NCI-H345 (cell line): ENCODE results near the gene MKNK2.

Experiments
- DNase-seq: peaks from one replicate; lab custom pipeline; 2025; lab: John Stamatoyannopoulos, UW

MKNK2 gene

GRCh38 chr19:2057484-2058469, 6.7 kb upstream of the MKNK2 start:
- DNase-seq = no peak

- DNase-seq = no peak
These were observed 5.8 kb upstream of the MKNK2 start for GRCh38 chr19:2056837-2057192.

GRCh38 chr19:2055931-2056836, 5.1 kb upstream of the MKNK2 start:
- DNase-seq = no peak

GRCh38 chr19:2054763-2055162, 3.7 kb upstream of the MKNK2 start:
- DNase-seq = no peak

DNA sequence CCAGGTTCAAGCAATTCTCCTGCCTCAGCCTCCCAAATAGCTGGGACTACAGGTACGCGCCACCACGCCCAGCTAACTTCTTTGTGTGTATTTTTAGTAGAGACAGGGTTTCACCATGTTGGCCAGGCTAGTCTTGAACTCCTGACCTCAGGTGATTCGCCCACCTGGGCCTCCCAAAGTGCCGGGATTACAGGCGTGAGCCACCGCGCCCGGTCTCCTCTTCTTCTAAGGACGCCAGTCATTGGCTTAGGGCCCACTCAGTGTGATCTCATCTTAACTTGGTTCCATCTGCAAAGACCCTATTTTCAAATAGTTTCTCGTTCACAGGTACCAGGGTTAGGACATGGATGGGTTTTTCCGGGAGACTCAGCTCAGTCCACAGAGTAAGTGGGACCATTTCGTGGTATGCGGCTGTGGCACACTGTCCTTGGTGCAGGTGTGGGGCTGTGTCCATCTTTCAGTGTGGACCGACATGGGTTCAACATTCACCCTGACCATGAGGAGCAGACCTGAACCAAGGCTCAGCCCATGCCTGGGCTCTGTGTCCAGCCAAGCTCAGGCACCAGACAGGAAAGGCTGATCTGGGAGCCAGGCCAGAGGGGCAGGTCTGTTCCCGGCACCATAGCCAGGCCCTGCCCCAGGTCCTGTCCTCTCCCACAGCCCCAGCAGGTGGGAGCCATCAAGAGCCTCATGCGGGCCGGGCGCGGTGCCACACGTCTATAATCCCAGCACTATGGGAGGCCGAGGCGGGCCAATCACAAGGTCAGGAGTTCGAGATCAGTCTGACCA, 2.8 kb upstream of the MKNK2 start:
- no peak for DNase-seq

GRCh38 chr19:2051773-2052704, 995 bp upstream of the MKNK2 start:
- no peak for DNase-seq

GRCh38 chr19:2050349-2050990, 574 bp downstream of the MKNK2 start:
- DNase-seq = no peak

DNA sequence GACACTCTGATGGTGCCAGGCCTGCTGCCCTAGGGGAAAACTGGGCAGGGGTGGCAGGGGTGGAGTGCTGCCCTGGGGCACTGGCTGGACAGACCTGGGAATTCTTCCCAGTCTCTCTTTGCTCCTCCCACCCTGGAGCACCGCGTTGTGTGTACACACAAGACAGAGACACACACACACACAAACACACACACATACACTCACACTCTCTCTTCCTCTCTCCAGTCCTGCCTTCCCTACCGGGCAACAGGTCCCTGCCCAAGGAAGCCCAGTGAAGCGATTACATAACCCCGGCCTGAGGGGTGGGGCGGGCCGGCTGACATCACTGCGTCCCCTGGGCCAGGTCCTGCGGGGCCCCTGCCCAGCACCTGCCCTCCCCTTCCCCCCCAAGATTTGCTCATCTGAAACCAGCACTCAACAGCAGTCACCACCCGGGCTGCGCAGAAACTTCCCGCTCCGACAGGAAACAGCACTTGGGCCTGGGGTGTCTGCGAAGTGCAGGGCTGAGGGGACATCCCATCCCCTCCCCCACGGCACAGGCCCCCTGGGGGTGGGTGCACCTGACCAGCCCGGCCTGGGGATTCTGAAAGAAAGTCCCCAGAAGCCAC, 1.2 kb downstream of the MKNK2 start:
- peak; percentile 71 for DNase-seq

DNA sequence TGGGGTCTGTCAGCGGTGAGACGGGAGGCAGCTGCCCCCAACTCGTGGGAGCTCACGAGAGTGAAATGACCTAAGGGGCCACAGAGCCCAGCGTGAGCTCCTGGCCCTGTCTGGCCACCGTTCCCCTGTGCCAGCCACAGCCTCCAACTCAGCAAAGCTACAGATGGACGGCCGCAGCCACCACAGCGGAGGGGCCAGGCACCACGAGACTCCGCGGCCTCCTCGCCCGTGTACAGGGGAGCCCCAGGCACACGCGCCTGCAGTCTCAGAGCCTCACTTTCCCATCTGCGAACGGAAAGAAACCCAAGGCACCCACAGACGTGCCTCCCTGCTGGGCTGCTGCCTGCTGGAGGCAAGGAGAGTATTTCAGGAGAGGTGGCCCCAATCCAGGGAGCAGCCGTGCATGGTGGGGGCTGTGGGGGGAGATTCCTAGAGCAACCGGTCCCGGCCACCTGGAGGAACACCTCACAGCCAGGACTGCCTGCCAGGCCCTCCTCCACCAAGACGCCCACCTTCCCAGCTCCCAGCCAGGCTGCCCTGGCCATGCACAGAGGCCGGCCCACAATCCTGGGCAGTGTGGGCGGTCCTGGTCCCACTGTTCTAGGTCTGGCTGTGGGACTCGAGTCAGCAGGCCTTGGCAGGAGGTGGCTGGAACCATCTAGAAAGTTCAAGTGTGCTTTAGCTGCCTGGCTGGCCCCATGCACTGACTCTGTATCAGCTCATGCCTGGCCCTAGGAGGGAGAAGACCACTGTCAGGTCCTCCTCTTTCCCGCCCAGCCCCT, 1.9 kb downstream of the MKNK2 start:
- DNase-seq = peak; percentile 57

DNA sequence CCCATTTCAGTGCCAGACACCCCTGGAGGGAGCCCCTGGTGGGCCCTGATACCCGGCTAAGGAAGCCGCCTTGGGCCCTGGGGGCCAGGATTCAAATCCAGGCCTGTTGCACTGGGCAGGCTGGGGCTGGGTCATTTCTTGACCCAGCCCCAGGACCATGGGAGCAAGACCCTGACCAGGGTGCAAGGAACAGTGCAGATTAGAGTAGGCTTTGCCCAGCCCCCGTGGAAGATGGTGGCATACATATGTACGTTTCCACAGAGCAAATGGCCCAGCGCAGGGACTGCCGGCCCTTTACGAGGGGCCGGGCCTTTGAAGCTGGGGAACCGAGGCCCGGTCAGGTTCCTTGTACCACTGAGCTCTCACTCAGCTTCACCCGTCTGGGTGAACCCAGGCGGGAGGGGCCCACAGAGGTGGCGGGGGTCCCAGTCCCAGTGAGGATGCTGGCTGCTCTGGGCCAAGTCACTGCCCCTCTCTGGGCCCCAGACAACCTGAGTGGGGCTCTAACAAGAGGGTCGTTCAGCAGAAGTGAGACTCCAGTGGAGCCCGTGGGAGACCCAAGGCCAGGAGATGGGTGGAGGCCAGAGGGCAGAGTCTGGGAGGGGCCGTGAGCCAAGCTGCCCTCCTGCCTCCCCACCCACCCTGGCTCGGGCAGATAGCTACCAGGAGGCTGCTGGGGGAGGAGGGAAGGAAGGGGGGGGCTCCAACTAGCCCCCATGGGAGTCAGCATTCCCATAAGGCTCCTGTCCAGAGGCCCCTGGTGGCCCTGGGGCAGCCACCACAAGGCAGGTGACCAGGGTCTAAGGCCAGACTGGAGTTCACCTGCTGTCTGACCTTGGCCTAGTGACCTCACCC, 2.7 kb downstream of the MKNK2 start:
- DNase-seq = no peak

DNA sequence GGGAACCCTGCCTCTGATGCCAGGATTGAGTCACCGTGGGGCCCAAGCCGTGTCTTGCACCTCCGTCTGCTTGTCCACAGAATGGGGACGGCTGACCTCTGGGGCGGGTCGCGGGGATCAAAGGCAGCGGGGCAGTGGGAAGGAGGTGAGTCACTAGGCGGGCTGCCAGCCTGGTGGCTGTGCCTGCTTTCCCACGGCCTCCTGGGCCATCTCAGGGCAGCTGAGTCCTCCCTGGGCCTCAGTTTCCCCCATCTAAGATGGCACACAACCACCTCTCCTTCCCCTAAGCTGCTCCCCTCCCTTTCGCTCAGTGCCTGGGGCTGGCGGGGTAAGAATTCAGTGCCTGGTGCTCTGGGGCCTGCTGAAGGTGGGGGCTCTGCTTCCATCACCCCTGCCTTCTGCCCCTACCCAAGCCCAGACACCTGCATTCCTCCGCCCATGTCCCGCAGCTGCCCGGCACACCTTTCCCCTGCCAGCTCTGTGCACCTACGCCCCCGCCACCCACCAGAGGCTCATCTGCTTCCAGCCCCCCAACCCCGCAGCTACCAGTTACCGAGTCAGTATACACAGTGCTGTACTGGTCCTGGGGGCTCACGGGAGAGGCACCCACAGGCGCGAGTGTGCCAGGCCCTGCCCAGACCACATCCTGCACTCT, 3.5 kb downstream of the MKNK2 start:
- no peak for DNase-seq

GRCh38 chr19:2047076-2047448, 4.0 kb downstream of the MKNK2 start:
- no peak for DNase-seq

GRCh38 chr19:2046046-2046907, 4.8 kb downstream of the MKNK2 start:
- DNase-seq = no peak

GRCh38 chr19:2045501-2046045, 5.5 kb downstream of the MKNK2 start:
- no peak for DNase-seq

DNA sequence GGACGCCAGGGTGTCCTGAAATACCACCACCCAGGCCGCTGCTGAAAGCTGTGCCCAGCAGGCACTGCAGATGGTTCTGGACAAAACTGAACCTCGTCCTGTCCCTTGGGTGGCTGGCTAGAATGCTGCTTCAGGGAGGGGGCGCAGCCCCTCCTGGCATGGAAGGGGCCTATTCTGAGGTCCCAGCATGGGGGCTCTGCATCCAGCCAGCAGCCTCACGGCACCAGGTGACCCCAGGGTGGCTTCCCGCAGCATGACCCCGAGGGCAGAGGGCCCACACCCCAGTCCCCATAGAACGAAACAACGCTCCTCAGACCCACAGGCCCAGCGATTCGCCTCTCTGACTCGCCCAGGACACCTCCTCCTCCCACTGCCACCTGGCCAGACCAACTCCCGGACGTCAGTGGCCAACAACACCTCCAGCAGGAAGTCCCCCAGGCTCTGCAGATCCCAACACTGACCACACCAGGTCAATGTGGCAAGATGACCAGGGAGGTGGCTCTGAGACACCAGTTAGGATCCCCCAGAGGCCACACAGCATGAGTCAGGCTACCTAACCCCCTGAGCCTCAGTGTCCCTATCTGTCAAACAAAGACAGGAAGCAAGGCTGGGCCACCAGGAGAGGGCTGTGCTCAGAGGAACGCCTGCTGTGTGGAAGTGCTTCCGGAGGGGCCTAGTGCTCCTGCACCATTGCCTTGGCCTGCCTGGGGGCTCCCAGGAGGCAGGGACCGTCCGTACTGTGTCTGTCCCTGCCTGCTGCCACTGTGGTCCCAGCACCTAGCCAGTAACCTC, 6.1 kb downstream of the MKNK2 start:
- no peak for DNase-seq
